Tibial nerve (tissue), 4 donors: ENCODE measurements around the gene AMPD2.

ENCODE experiments used
- CTCF ChIP-seq, 5 experiments: fragments of 200-600 bp in 3 of 5; fragments of 450-650 bp in 2 of 5; sonication (generic) in 3 of 5; IDR thresholded peaks; one replicate each; pipeline ENCODE4 v1.5.1; 2016 to 2019; ENCODE audit warnings: antibody characterized with exemption in 5 of 5, mild to moderate bottlenecking in 3 of 5, moderate library complexity in 2 of 5
- EP300 ChIP-seq, 2 donors: sonication (generic); formaldehyde crosslinking; IDR thresholded peaks; one replicate each; pipeline ENCODE4 v1.6.1; 2017; ENCODE audit warnings: antibody characterized with exemption in 2 of 2, mild to moderate bottlenecking in 1 of 2
- POLR2A ChIP-seq, 2 donors: fragments of 450-650 bp; IDR thresholded peaks; one replicate each; pipeline ENCODE4 v1.6.1; 2017; ENCODE audit warnings: antibody characterized with exemption in 2 of 2, mild to moderate bottlenecking in 2 of 2, moderate library complexity in 2 of 2

GRCh38 chr1:109589679-109590078 lies 30.0 kb upstream of the AMPD2 start:
- no peak for TF ChIP-seq EP300 (IDR thresholded peaks at IDR 0.05)
- TF ChIP-seq POLR2A (IDR thresholded peaks at IDR 0.05): no peak
- no peak for TF ChIP-seq CTCF (IDR thresholded peaks at IDR 0.05)
